Right lobe of liver (tissue), 4 donors: ENCODE measurements around the gene EXD3.

Experiments
- CTCF ChIP-seq, 4 donors: fragments of 200-600 bp in 3 of 4; fragments of 450-650 bp in 1 of 4; IDR thresholded peaks; one replicate each; pipeline versions ENCODE4 v1.5.1 to v1.8.0; 2016 to 2022; ENCODE audit warnings: antibody characterized with exemption in 4 of 4, mild to moderate bottlenecking in 2 of 4
- POLR2A ChIP-seq: fragments of 450-650 bp; IDR thresholded peaks from one replicate; pipeline ENCODE4 v1.6.1; 2017; ENCODE audit warnings: antibody characterized with exemption, mild to moderate bottlenecking
- donor health status: DM: no; HTN: no; CAD: no.
- donor health status: DM: no; HTN: no; CAD: no.
- donor health status: DM: no; HTN: yes; CAD: no.

DNA sequence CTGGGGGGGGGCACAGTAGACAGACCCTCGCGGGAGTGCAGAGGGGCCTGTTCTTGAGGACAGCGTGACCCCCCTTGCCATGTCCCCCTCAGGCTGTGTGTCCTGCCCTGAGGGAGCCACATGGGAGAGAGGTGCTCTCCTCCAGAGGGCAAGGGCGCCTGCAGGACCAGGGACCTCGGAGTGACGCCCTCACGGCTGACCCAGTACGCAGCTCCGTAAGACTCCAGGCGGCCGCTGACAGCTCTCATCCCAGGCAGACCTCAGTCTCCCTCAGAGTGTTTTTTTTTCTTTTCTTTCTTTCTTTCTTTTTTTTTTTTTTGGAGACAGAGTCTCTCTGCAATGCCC is 27.3 kb downstream of the EXD3 start:
- no peak for TF ChIP-seq CTCF (IDR thresholded peaks at IDR 0.05)
- no peak for TF ChIP-seq POLR2A
